ENCODE data around the gene COTL1.

DNA sequence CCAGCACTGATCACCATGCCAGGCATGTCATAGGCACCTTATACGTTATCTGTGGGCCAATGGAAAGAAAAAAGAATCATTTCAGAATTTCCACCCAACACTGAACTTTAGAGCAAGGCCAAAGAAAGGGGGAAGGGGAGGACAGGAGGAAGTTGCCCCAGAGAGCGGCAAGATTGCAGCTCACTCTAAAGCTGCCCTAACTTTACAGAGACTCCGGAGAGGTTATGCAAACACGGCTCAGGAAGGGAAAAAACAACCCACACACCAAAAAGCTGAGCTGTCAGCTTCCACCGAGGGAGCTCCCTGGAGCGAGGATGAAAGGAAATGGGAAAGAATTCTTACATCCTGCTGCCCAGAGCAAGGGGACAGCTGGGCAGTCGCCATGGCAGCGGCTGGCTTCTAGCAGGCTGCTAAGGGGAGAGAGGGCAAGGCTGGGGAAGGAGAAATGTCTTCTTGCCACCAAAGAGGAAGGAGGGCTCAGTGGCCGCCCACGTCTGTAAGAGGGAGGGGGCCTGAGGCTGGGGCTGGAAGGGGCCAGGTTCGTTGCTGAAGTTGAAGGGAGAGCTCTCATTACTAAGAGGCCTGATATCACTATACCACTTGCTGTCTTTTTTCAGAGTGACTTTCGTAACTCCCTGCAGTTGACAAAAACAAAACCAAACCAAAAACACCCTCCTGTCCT is 18.2 kb downstream of the COTL1 start:
- TF ChIP-seq, protein P1, sequence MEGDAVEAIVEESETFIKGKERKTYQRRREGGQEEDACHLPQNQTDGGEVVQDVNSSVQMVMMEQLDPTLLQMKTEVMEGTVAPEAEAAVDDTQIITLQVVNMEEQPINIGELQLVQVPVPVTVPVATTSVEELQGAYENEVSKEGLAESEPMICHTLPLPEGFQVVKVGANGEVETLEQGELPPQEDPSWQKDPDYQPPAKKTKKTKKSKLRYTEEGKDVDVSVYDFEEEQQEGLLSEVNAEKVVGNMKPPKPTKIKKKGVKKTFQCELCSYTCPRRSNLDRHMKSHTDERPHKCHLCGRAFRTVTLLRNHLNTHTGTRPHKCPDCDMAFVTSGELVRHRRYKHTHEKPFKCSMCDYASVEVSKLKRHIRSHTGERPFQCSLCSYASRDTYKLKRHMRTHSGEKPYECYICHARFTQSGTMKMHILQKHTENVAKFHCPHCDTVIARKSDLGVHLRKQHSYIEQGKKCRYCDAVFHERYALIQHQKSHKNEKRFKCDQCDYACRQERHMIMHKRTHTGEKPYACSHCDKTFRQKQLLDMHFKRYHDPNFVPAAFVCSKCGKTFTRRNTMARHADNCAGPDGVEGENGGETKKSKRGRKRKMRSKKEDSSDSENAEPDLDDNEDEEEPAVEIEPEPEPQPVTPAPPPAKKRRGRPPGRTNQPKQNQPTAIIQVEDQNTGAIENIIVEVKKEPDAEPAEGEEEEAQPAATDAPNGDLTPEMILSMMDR (conservative IDR thresholded peaks at IDR 0.05; ENCODE audit: low read depth, low read length) = no peak
- no peak for TF ChIP-seq EZH2 (IDR thresholded peaks at IDR 0.05; ENCODE audit: low read length, unreplicated experiment)
